DND-41 (cell line): ENCODE results near the gene GAST.

ENCODE experiments used
- CTCF ChIP-seq: IDR thresholded peaks from 2 replicates; pipeline ENCODE4 v1.5.1; 2012; ENCODE audit warnings: borderline replicate concordance, low read length, moderate library complexity, mild to moderate bottlenecking; ENCODE audit not compliant: poor library complexity, severe bottlenecking; ENCODE audit errors: extremely low read depth
- EZH2 ChIP-seq: IDR thresholded peaks from 3 replicates; pipeline ENCODE4 v1.6.1; 2012; ENCODE audit warnings: borderline replicate concordance, low read depth, mild to moderate bottlenecking, moderate library complexity, low read length, inconsistent platforms; ENCODE audit not compliant: severe bottlenecking

GRCh38 chr17:41740506-41740905, 28.4 kb downstream of the GAST start:
- TF ChIP-seq CTCF (no peak), EZH2 (no peak)
